OCI-LY1 (cell line): ENCODE measurements around the gene SEPHS1.

Experiments
- CTCF ChIP-seq: fragments of 200-600 bp; sonication (generic), shearing (Covaris generic); IDR thresholded peaks from 2 replicates; pipeline ENCODE4 v1.5.1; 2017; ENCODE audit warnings: mild to moderate bottlenecking, antibody characterized with exemption, low read length, moderate library complexity, mixed read lengths
- EZH2 ChIP-seq: fragments of 200-600 bp; sonication (generic), shearing (Covaris generic); IDR thresholded peaks from 2 replicates; pipeline ENCODE4 v1.8.0; 2017; ENCODE audit warnings: borderline replicate concordance, mixed run types, mild to moderate bottlenecking, antibody characterized with exemption, low read length, moderate library complexity, mixed read lengths

GRCh38 chr10:13351340-13351915 lies 3.3 kb upstream of the SEPHS1 start:
- TF ChIP-seq CTCF (no peak), EZH2 (no peak)
